K562 (cell line): ENCODE results near the gene DRAXIN. TPM values are rescaled to one million over a fixed set of nuclear protein-coding genes. Genes with fewer than 3 reads are reported as not detected.
A peak's percentile ranks its signal among the peaks of the same experiment; 100 is the strongest.

ENCODE experiments used
- CBFA2T2 ChIP-seq: fragments of 450-650 bp; conservative IDR thresholded peaks from 2 replicates; pipeline ENCODE4 v1.6.1; 2017; ENCODE audit warnings: mild to moderate bottlenecking
- CCNT2 ChIP-seq: IDR thresholded peaks from 2 replicates; pipeline ENCODE4 v1.6.1; 2011; ENCODE audit warnings: borderline replicate concordance, low read depth, mild to moderate bottlenecking, moderate library complexity, mixed read lengths, low read length; ENCODE audit not compliant: insufficient read length; ENCODE audit errors: extremely low read depth
- FOXJ2 ChIP-seq: fragments of 200-800 bp; sonication (Bioruptor generic); IDR thresholded peaks from 2 replicates; pipeline ENCODE4 v1.6.1; 2016; ENCODE audit warnings: missing genetic modification characterization, missing compliant biosample characterization
- NCOR1 ChIP-seq: fragments of 450-650 bp; IDR thresholded peaks from 2 replicates; pipeline ENCODE4 v1.6.1; 2016; ENCODE audit warnings: mild to moderate bottlenecking, moderate library complexity
- POU5F1 ChIP-seq: fragments of 150-350 bp; IDR thresholded peaks from 2 replicates; pipeline ENCODE4 v1.6.1; 2014; ENCODE audit warnings: borderline replicate concordance, low read length, low read depth, mild to moderate bottlenecking; ENCODE audit not compliant: partially characterized antibody
- RBM17 ChIP-seq: fragments of 200-400 bp; formaldehyde crosslinking; IDR thresholded peaks from 2 replicates; pipeline ENCODE4 v1.6.1; 2017; ENCODE audit warnings: low read depth, mild to moderate bottlenecking, low read length, borderline replicate concordance
- TAL1 ChIP-seq: fragments of 450-650 bp; IDR thresholded peaks from 2 replicates; pipeline ENCODE4 v1.6.1; 2016; ENCODE audit warnings: mild to moderate bottlenecking
- TEAD1 ChIP-seq, 2 experiments: fragments of 450-650 bp in 1 of 2; sonication (generic) in 1 of 2; formaldehyde crosslinking; IDR thresholded peaks; 2 replicates each; pipeline versions ENCODE4 v1.4.0 to v1.8.0; 2020 to 2022; ENCODE audit warnings: mild to moderate bottlenecking in 2 of 2, missing genetic modification reagents in 1 of 2
- THRAP3 ChIP-seq: fragments of 450-650 bp; IDR thresholded peaks from 2 replicates; pipeline ENCODE4 v1.6.1; 2016; ENCODE audit warnings: mild to moderate bottlenecking, inconsistent platforms, borderline replicate concordance
- ZC3H4 ChIP-seq: sonication (generic); formaldehyde crosslinking; IDR thresholded peaks from 2 replicates; pipeline ENCODE4 v1.9.0; 2021; ENCODE audit warnings: missing genetic modification reagents, borderline replicate concordance
- ZNF23 ChIP-seq: fragments of 250-450 bp; sonication (Bioruptor Pico); IDR thresholded peaks from 2 replicates; pipeline ENCODE4 v1.4.0; 2020; ENCODE audit warnings: mild to moderate bottlenecking
- polyA plus RNA-seq, 8 experiments: library from polyadenylated mRNA; depleted of rRNA in 4 of 8; stranded (reverse) in 5 of 8; unstranded in 3 of 8; fragments of >200 nt; fragmentation: Nextera tagmentation in 2 of 8; fragmentation: Illumina TruSeq in 1 of 8; extraction: Ambion mirVana in 2 of 8; extraction: Trizol in 1 of 8; gene quantifications; 2 replicates each; pipeline versions ENCODE4 v1.2.1 to v1.2.3, GENCODE V29; 2011 to 2014; ENCODE audit warnings: inconsistent platforms in 1 of 8, missing spikeins in 1 of 8
- total RNA-seq, 7 experiments: library from RNA; depleted of rRNA in 6 of 7; stranded (reverse); fragments of >200 nt in 6 of 7; fragmentation: Illumina TruSeq in 2 of 7; extraction: Trizol in 2 of 7; gene quantifications; 2 replicates each; pipeline versions ENCODE4 v1.2.1 to v1.2.3, GENCODE V29; 2011 to 2021; ENCODE audit warnings: low replicate concordance in 1 of 7
- TF ChIP-seq, protein P1 (sequence below): fragments of 250-450 bp; sonication (Bioruptor Pico); IDR thresholded peaks from 2 replicates; pipeline ENCODE4 v1.5.0; 2020; ENCODE audit warnings: mild to moderate bottlenecking
- TF ChIP-seq, protein P2 (sequence below), 3 experiments: fragments of 200-800 bp in 1 of 3; fragments of 250-450 bp in 1 of 3; fragments of 450-650 bp in 1 of 3; sonication (Bioruptor Pico) in 1 of 3; sonication (Bioruptor generic) in 1 of 3; formaldehyde crosslinking in 1 of 3; IDR thresholded peaks; 2 replicates each; pipeline versions ENCODE4 v1.6.1 to v1.8.0; 2016 to 2022; ENCODE audit warnings: mild to moderate bottlenecking in 2 of 3, missing genetic modification characterization in 2 of 3, missing compliant biosample characterization in 1 of 3, moderate library complexity in 1 of 3
- TF ChIP-seq, protein P3 (sequence below): fragments of 250-450 bp; sonication (Bioruptor Pico); IDR thresholded peaks from 2 replicates; pipeline ENCODE4 v1.8.0; 2021; ENCODE audit warnings: moderate library complexity, mild to moderate bottlenecking, inconsistent platforms
- TF ChIP-seq, protein P4 (sequence below): fragments of 450-650 bp; conservative IDR thresholded peaks from 2 replicates; pipeline ENCODE4 v1.6.1; 2016; ENCODE audit warnings: missing genetic modification characterization, low read depth, mild to moderate bottlenecking, control low read depth, missing compliant biosample characterization
- TF ChIP-seq, protein P5 (sequence below): fragments of 450-650 bp; IDR thresholded peaks from 2 replicates; pipeline ENCODE4 v1.6.1; 2018; ENCODE audit warnings: mild to moderate bottlenecking, low read depth; ENCODE audit not compliant: partially characterized antibody

DRAXIN gene
- total and polyA plus RNA-seq, 9 of the 15 experiments (the other 6 are each of a cell fraction or from before 2014, with no cell fraction given): 0.01 to 0.04 (median 0.01) TPM; not detected in 6

DNA sequence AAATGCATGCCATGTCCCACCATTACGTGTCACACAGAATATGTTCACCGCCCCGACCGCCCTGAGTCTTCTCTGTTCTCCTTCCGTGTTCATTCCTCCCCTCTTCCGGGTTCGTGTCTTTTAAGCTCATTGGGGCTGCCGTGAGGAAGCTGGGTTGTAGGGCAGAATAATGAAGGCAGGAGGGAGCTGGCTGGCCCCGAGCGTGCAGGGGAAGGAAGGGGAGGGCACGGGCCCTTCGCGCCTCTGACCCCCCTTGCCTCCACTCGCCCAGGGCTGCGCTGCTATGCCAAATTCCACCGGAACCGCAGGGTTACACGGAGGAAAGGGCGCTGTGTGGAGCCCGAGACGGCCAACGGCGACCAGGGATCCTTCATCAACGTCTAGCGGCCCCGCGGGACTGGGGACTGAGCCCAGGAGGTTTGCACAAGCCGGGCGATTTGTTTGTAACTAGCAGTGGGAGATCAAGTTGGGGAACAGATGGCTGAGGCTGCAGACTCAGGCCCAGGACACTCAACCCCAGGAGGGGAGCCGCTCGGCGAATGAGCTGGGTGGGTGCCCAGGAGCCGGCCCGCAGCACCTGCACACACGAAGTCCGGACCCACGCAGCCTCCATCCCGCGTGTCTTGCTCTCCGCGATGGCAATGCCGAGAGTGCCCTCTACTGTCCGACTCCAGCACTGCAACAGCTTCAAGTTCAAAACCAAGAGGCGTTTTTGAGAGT, 28.0 kb downstream of the DRAXIN start (continued):
- TF ChIP-seq, protein P1, sequence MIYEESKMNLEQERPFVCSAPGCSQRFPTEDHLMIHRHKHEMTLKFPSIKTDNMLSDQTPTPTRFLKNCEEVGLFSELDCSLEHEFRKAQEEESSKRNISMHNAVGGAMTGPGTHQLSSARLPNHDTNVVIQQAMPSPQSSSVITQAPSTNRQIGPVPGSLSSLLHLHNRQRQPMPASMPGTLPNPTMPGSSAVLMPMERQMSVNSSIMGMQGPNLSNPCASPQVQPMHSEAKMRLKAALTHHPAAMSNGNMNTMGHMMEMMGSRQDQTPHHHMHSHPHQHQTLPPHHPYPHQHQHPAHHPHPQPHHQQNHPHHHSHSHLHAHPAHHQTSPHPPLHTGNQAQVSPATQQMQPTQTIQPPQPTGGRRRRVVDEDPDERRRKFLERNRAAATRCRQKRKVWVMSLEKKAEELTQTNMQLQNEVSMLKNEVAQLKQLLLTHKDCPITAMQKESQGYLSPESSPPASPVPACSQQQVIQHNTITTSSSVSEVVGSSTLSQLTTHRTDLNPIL (CRISPR knock-in tag): no peak
- TF ChIP-seq ZC3H4 (CRISPR knock-in tag) (0 out of 2 replicates have a peak, but pooled peaks have one; percentile 46), CCNT2 (no peak), RBM17 (no peak), THRAP3 (no peak), POU5F1 (no peak), ZNF23 (CRISPR knock-in tag) (no peak), FOXJ2 (tag) (no peak), TAL1 (no peak), CBFA2T2 (no peak), NCOR1 (no peak), TEAD1 (CRISPR knock-in tag; IDR thresholded peaks at IDR 0.05) (no peak; a peak in 1 of 4 replicates)
- TF ChIP-seq, protein P2, sequence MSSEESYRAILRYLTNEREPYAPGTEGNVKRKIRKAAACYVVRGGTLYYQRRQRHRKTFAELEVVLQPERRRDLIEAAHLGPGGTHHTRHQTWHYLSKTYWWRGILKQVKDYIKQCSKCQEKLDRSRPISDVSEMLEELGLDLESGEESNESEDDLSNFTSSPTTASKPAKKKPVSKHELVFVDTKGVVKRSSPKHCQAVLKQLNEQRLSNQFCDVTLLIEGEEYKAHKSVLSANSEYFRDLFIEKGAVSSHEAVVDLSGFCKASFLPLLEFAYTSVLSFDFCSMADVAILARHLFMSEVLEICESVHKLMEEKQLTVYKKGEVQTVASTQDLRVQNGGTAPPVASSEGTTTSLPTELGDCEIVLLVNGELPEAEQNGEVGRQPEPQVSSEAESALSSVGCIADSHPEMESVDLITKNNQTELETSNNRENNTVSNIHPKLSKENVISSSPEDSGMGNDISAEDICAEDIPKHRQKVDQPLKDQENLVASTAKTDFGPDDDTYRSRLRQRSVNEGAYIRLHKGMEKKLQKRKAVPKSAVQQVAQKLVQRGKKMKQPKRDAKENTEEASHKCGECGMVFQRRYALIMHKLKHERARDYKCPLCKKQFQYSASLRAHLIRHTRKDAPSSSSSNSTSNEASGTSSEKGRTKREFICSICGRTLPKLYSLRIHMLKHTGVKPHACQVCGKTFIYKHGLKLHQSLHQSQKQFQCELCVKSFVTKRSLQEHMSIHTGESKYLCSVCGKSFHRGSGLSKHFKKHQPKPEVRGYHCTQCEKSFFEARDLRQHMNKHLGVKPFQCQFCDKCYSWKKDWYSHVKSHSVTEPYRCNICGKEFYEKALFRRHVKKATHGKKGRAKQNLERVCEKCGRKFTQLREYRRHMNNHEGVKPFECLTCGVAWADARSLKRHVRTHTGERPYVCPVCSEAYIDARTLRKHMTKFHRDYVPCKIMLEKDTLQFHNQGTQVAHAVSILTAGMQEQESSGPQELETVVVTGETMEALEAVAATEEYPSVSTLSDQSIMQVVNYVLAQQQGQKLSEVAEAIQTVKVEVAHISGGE (CRISPR knock-in tag; IDR thresholded peaks at IDR 0.05): no peak
- TF ChIP-seq, protein P3, sequence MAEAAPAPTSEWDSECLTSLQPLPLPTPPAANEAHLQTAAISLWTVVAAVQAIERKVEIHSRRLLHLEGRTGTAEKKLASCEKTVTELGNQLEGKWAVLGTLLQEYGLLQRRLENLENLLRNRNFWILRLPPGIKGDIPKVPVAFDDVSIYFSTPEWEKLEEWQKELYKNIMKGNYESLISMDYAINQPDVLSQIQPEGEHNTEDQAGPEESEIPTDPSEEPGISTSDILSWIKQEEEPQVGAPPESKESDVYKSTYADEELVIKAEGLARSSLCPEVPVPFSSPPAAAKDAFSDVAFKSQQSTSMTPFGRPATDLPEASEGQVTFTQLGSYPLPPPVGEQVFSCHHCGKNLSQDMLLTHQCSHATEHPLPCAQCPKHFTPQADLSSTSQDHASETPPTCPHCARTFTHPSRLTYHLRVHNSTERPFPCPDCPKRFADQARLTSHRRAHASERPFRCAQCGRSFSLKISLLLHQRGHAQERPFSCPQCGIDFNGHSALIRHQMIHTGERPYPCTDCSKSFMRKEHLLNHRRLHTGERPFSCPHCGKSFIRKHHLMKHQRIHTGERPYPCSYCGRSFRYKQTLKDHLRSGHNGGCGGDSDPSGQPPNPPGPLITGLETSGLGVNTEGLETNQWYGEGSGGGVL (CRISPR knock-in tag): no peak
- TF ChIP-seq, protein P4, sequence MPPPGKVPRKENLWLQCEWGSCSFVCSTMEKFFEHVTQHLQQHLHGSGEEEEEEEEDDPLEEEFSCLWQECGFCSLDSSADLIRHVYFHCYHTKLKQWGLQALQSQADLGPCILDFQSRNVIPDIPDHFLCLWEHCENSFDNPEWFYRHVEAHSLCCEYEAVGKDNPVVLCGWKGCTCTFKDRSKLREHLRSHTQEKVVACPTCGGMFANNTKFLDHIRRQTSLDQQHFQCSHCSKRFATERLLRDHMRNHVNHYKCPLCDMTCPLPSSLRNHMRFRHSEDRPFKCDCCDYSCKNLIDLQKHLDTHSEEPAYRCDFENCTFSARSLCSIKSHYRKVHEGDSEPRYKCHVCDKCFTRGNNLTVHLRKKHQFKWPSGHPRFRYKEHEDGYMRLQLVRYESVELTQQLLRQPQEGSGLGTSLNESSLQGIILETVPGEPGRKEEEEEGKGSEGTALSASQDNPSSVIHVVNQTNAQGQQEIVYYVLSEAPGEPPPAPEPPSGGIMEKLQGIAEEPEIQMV (tag): no peak
- TF ChIP-seq, protein P5, sequence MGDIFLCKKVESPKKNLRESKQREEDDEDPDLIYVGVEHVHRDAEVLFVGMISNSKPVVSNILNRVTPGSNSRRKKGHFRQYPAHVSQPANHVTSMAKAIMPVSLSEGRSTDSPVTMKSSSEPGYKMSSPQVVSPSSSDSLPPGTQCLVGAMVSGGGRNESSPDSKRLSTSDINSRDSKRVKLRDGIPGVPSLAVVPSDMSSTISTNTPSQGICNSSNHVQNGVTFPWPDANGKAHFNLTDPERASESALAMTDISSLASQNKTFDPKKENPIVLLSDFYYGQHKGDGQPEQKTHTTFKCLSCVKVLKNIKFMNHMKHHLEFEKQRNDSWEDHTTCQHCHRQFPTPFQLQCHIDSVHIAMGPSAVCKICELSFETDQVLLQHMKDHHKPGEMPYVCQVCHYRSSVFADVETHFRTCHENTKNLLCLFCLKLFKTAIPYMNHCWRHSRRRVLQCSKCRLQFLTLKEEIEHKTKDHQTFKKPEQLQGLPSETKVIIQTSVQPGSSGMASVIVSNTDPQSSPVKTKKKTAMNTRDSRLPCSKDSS: no peak
